Measurements from ENCODE around the gene NUDT21. TPM values are rescaled to one million over a fixed set of nuclear protein-coding genes. Genes with fewer than 3 reads are reported as not detected.

Gene NUDT21
- total RNA-seq, 1 donor from 2014 or later = 141 TPM

DNA sequence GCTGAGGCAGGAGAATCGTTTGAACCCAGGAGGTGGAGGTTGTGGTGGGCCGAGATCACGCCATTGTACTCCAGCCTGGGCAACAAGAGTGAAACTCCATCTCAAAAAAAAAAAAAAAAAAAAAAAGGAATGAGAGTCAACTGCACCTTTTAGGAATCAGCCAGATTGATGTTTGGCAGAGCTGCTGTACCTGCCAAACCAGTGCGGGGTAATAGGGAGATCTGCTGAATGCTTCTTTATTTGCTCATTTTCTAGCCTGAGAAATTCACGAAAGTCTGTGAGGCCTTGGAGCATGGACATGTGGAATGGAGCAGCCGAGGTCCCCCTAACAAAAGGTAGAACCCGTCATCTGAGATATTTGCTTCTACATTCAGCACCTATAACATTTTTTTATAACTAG, 18.6 kb upstream of the NUDT21 start:
- Mint-ChIP-seq H3K4me3 (no peak overlapping the region), H3K27me3 (ENCODE audit: low read depth) (no peaks in the 10 kb centered on the region), H3K9me3 (no peaks in the 10 kb centered on the region), H3K27ac (peak overlapping the region; percentile 94), H3K4me1 (peaks cover 14% of the 10 kb centered on the region), H3K36me3 (peaks cover 45% of the 10 kb centered on the region)
- TF ChIP-seq, protein P1, sequence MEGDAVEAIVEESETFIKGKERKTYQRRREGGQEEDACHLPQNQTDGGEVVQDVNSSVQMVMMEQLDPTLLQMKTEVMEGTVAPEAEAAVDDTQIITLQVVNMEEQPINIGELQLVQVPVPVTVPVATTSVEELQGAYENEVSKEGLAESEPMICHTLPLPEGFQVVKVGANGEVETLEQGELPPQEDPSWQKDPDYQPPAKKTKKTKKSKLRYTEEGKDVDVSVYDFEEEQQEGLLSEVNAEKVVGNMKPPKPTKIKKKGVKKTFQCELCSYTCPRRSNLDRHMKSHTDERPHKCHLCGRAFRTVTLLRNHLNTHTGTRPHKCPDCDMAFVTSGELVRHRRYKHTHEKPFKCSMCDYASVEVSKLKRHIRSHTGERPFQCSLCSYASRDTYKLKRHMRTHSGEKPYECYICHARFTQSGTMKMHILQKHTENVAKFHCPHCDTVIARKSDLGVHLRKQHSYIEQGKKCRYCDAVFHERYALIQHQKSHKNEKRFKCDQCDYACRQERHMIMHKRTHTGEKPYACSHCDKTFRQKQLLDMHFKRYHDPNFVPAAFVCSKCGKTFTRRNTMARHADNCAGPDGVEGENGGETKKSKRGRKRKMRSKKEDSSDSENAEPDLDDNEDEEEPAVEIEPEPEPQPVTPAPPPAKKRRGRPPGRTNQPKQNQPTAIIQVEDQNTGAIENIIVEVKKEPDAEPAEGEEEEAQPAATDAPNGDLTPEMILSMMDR (IDR thresholded peaks at IDR 0.05; ENCODE audit: unreplicated experiment) = no peak
- no peak for DNase-seq (ENCODE audit: low spot score in 2 of 2, unreplicated experiment in 2 of 2)

DNA sequence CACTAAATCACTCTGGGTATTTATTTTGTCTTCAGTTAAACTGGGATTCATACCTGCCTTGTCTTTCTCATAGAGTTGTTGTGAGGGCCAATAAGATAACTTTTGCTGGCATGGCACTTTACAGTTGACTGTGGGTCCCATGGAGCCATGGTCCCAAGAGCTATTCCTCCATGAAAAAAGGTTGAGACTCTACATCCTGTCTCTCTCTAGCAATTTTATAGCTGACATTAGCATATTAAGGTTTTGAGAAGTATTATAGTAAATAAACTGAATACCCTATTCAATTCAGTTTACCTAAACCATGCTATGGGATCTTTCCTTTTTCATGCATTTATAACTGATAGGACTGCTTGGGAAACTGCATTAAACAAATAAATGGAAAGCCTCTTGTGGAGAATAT, 17.7 kb upstream of the NUDT21 start:
- TF ChIP-seq, protein P1 (IDR thresholded peaks at IDR 0.05; ENCODE audit: unreplicated experiment) = no peak
- peaks cover 53% of the 10 kb centered on the region for H3K36me3 Mint-ChIP-seq
- H3K9me3 Mint-ChIP-seq = no peaks in the 10 kb centered on the region
- H3K4me1 Mint-ChIP-seq = peaks cover 14% of the 10 kb centered on the region
- H3K4me3 Mint-ChIP-seq = no peak overlapping the region
- DNase-seq (ENCODE audit: low spot score in 2 of 2, unreplicated experiment in 2 of 2) = no peak
- peak overlapping the region; percentile 78 for H3K27ac Mint-ChIP-seq
- H3K27me3 Mint-ChIP-seq (ENCODE audit: low read depth) = no peaks in the 10 kb centered on the region

DNA sequence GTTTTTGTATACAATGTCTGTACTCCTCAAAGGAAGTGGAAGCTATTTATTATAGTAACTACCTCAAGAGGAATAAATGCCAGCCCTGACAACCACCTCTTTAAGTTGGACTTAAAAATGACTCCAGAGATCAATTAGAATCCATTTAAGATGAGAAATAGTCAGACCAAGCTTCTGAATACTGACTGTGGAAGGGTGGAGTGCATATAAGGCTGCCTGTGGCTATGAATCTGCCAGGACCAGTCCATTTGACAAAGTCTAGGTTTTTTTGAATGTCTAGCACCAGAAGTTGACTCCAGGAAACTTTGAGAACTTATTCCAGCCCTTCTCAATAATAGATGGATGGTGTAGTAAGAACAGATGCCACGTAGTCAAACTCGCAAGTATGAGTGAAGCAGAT, 15.2 kb upstream of the NUDT21 start:
- peaks cover 55% of the 10 kb centered on the region for H3K36me3 Mint-ChIP-seq
- no peak overlapping the region for H3K4me3 Mint-ChIP-seq
- no peak overlapping the region for H3K27ac Mint-ChIP-seq
- no peak for DNase-seq (ENCODE audit: low spot score in 2 of 2, unreplicated experiment in 2 of 2)
- peaks cover 14% of the 10 kb centered on the region for H3K4me1 Mint-ChIP-seq
- H3K9me3 Mint-ChIP-seq = no peaks in the 10 kb centered on the region
- TF ChIP-seq, protein P1 (IDR thresholded peaks at IDR 0.05; ENCODE audit: unreplicated experiment) = no peak
- H3K27me3 Mint-ChIP-seq (ENCODE audit: low read depth) = no peaks in the 10 kb centered on the region

DNA sequence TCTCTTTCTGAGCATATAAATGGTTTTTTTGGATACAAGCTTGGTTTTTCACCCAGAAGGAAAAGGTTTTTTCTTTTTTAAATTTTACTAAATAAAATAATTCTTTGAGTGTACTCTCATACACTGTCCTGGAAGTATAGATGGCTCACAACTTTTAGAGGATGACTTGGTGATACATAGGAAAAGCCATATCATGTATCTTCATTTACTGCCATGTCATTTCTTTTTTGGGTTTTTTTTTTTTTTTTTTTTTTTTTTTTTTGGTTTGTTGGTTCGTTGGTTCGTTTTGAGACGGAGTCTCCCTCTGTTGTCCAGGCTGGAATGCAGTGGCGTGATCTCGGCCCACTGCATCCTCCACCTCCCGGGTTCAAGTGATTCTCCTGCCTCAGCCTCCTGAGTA, 12.0 kb upstream of the NUDT21 start:
- Mint-ChIP-seq H3K9me3 (no peaks in the 10 kb centered on the region), H3K27me3 (ENCODE audit: low read depth) (no peaks in the 10 kb centered on the region), H3K36me3 (peaks cover 53% of the 10 kb centered on the region), H3K4me3 (no peak overlapping the region), H3K4me1 (no peaks in the 10 kb centered on the region), H3K27ac (no peak overlapping the region)
- no peak for DNase-seq (ENCODE audit: low spot score in 2 of 2, unreplicated experiment in 2 of 2)
- TF ChIP-seq, protein P1 (IDR thresholded peaks at IDR 0.05; ENCODE audit: unreplicated experiment) = no peak

DNA sequence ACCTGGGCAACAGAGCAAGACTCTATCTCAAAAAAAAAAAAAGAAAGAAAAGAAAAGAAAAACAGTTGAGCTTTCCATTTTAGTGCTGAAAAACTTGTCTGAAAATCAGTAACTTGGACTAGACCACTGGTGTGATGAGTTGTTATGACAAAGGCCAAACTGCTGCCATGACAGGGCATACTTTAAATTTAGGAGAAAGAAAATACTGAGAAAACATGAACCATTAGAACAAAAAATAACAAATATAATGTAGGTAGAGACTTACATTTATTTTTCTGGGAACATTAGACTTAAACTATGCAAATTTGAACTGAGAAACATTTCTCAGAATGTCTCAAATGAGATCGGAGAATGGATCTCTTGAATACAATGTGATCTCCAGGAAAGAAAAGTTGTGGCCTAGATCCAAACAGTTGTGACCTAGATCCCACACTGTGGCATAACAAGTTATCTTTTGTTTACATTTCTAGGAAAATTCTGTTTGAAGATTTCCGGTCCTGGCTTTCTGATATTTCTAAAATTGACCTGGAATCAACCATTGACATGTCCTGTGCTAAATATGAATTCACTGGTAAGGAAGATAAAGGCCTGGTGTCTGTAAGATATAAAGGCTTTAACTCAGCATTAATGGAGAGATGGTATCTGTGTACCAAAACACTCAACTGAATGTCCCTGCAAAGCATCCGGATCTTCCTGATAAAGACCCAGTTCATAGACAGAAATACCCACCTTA, 11.1 kb upstream of the NUDT21 start:
- Mint-ChIP-seq H3K36me3 (peaks cover 53% of the 10 kb centered on the region), H3K27ac (no peak overlapping the region), H3K27me3 (ENCODE audit: low read depth) (no peaks in the 10 kb centered on the region), H3K4me3 (no peak overlapping the region), H3K4me1 (no peaks in the 10 kb centered on the region), H3K9me3 (no peaks in the 10 kb centered on the region)
- TF ChIP-seq, protein P1 (IDR thresholded peaks at IDR 0.05; ENCODE audit: unreplicated experiment) = no peak
- DNase-seq (ENCODE audit: low spot score in 2 of 2, unreplicated experiment in 2 of 2) = no peak

Data from mesothelial cell of epicardium (in vitro differentiated cells).